H1 (cell line): ENCODE data around the gene SMARCA5. TPM values are rescaled to one million over a fixed set of nuclear protein-coding genes. Genes with fewer than 3 reads are reported as not detected.
A peak's percentile ranks its signal among the peaks of the same experiment; 100 is the strongest.

ENCODE experiments used
- CTCF ChIA-PET: fragments of 300-600 bp; sonication (Branson Sonifier 250); formaldehyde crosslinking; loops from one replicate; lab custom pipeline; 2021; ENCODE audit not compliant: partially characterized antibody; lab: Charles Lee
- POLR2A ChIA-PET: fragments of 300-600 bp; sonication (Branson Sonifier 250); formaldehyde crosslinking; loops from one replicate; lab custom pipeline; 2021; ENCODE audit warnings: inconsistent platforms; ENCODE audit not compliant: partially characterized antibody; lab: Charles Lee
- DNase-seq, 2 experiments: peaks; one replicate each; pipeline versions ENCODE4 v3.0.0 to v3.0.0-alpha.2; 2010 to 2022; ENCODE audit warnings: low spot score in 2 of 2, low read depth in 1 of 2, mixed read lengths in 1 of 2
- FAIRE-seq: peaks from 2 replicates; lab custom pipeline; 2011; peaks lifted over from hg19 to GRCh38; lab: Jason Lieb, UNC
- H2AFZ ChIP-seq: 2 replicates; pipeline ENCODE4 v1.8.1; 2012; ENCODE audit warnings: low read length, inconsistent platforms
- H2AK5ac ChIP-seq: 2 replicates; pipeline ENCODE4 v1.6.1; 2013; ENCODE audit warnings: low read depth, low read length
- H2BK120ac ChIP-seq: replicated peaks from 2 replicates; pipeline ENCODE3; 2013; ENCODE audit warnings: low read depth, low read length, inconsistent platforms
- H2BK12ac ChIP-seq: 2 replicates; pipeline ENCODE4 v1.6.1; 2013; ENCODE audit warnings: low read depth, low read length
- H2BK15ac ChIP-seq: 2 replicates; pipeline ENCODE4 v1.6.1; 2013; ENCODE audit warnings: low read length
- H2BK20ac ChIP-seq: 2 replicates; pipeline ENCODE4 v1.6.1; 2013; ENCODE audit warnings: low read length
- H2BK5ac ChIP-seq: 2 replicates; pipeline ENCODE4 v1.6.1; 2013; ENCODE audit warnings: low read depth, low read length
- H3K14ac ChIP-seq: 2 replicates; pipeline ENCODE4 v1.6.1; 2013; ENCODE audit warnings: inconsistent platforms; ENCODE audit not compliant: insufficient read length
- H3K18ac ChIP-seq: 2 replicates; pipeline ENCODE4 v1.6.1; 2013; ENCODE audit warnings: low read length; ENCODE audit errors: extremely low read depth
- H3K23ac ChIP-seq: 2 replicates; pipeline ENCODE4 v1.6.1; 2013; ENCODE audit warnings: inconsistent platforms; ENCODE audit not compliant: insufficient read length
- H3K23me2 ChIP-seq: 2 replicates; pipeline ENCODE4 v1.6.1; 2013; ENCODE audit warnings: low read depth, low read length
- H3K27ac ChIP-seq: 2 replicates; pipeline ENCODE4 v1.6.1; 2011; ENCODE audit warnings: low read depth, low read length, inconsistent platforms
- H3K27me3 ChIP-seq, 4 experiments: replicated peaks in 1 of 4; 1 replicate in 1 of 4; 2 replicates in 3 of 4; pipeline versions ENCODE4 v1.6.1 to v1.8.1; 2011 to 2013; ENCODE audit warnings: low read length in 3 of 4, mild to moderate bottlenecking in 3 of 4, inconsistent platforms in 2 of 4, mixed read lengths in 2 of 4, moderate library complexity in 1 of 4; ENCODE audit not compliant: control insufficient read depth in 3 of 4, insufficient read depth in 3 of 4; ENCODE audit errors: extremely low read depth in 1 of 4
- H3K36me3 ChIP-seq, 4 experiments: 2 replicates each; pipeline versions ENCODE4 v1.6.1 to v1.8.1; 2011 to 2013; ENCODE audit warnings: mild to moderate bottlenecking in 4 of 4, low read length in 3 of 4, moderate library complexity in 2 of 4, control low read depth in 1 of 4, inconsistent platforms in 1 of 4; ENCODE audit not compliant: insufficient read depth in 4 of 4, control insufficient read depth in 2 of 4
- H3K4ac ChIP-seq: replicated peaks from 2 replicates; pipeline ENCODE3; 2013; ENCODE audit warnings: low read length, low read depth, mixed read lengths, inconsistent platforms; ENCODE audit not compliant: insufficient read length
- H3K4me1 ChIP-seq, 4 experiments: replicated peaks in 1 of 4; 1 replicate in 1 of 4; 2 replicates in 3 of 4; pipeline versions ENCODE4 v1.6.1 to v1.8.1; 2011 to 2013; ENCODE audit warnings: low read length in 3 of 4, inconsistent platforms in 2 of 4, mixed read lengths in 1 of 4; ENCODE audit not compliant: insufficient read depth in 4 of 4, control insufficient read depth in 3 of 4
- H3K4me2 ChIP-seq, 2 experiments: 2 replicates each; pipeline versions ENCODE4 v1.6.1 to v1.8.1; 2011 to 2013; ENCODE audit warnings: low read depth in 2 of 2, low read length in 2 of 2, control low read depth in 1 of 2, inconsistent platforms in 1 of 2, mild to moderate bottlenecking in 1 of 2; ENCODE audit not compliant: insufficient read depth in 1 of 2
- H3K4me3 ChIP-seq, 4 experiments: fragments of 200-600, 300-600 bp in 1 of 4; sonication (generic), shearing (Covaris generic), sonication (Bioruptor Twin) in 1 of 4; 2 replicates each; pipeline versions ENCODE4 v1.5.1 to v1.8.1; 2011 to 2016; ENCODE audit warnings: low read length in 4 of 4, low read depth in 3 of 4, control low read depth in 2 of 4, inconsistent platforms in 2 of 4, mild to moderate bottlenecking in 2 of 4, mixed read lengths in 1 of 4, moderate library complexity in 1 of 4; ENCODE audit not compliant: insufficient read depth in 2 of 4; ENCODE audit errors: extremely low read depth in 1 of 4
- H3K56ac ChIP-seq: replicated peaks from 2 replicates; pipeline ENCODE3; 2013; ENCODE audit warnings: low read depth, mild to moderate bottlenecking, mixed read lengths, low read length, inconsistent platforms; ENCODE audit not compliant: insufficient read length
- H3K79me1 ChIP-seq: 2 replicates; pipeline ENCODE4 v1.6.1; 2013; ENCODE audit warnings: low read depth, low read length, control low read depth
- H3K79me2 ChIP-seq, 2 experiments: 2 replicates each; pipeline versions ENCODE4 v1.6.1 to v1.8.1; 2012 to 2013; ENCODE audit warnings: low read length in 2 of 2, mild to moderate bottlenecking in 2 of 2, inconsistent platforms in 1 of 2; ENCODE audit not compliant: insufficient read depth in 2 of 2, control insufficient read depth in 1 of 2
- H3K9ac ChIP-seq, 4 experiments: replicated peaks in 1 of 4; 1 replicate in 1 of 4; 2 replicates in 3 of 4; pipeline versions ENCODE4 v1.6.1 to v1.8.1; 2011 to 2013; ENCODE audit warnings: low read depth in 3 of 4, low read length in 3 of 4, control low read depth in 2 of 4, mild to moderate bottlenecking in 2 of 4, moderate library complexity in 2 of 4, inconsistent platforms in 1 of 4; ENCODE audit errors: extremely low read depth in 1 of 4
- H3K9me3 ChIP-seq, 2 experiments: 2 replicates each; pipeline versions ENCODE4 v1.6.1 to v1.8.1; 2012 to 2013; ENCODE audit warnings: mild to moderate bottlenecking in 2 of 2, moderate library complexity in 2 of 2, control low read depth in 1 of 2, inconsistent platforms in 1 of 2, low read depth in 1 of 2, low read length in 1 of 2, mixed read lengths in 1 of 2; ENCODE audit not compliant: insufficient read depth in 2 of 2
- H4K20me1 ChIP-seq, 2 experiments: replicated peaks in 1 of 2; 2 replicates each; pipeline versions ENCODE3 to v1.8.1; 2011 to 2013; ENCODE audit warnings: inconsistent platforms in 2 of 2, low read length in 2 of 2, mild to moderate bottlenecking in 1 of 2; ENCODE audit not compliant: insufficient read depth in 2 of 2, control insufficient read depth in 1 of 2
- H4K5ac ChIP-seq: 2 replicates; pipeline ENCODE4 v1.6.1; 2013; ENCODE audit warnings: low read length, low read depth, mixed read lengths, inconsistent platforms; ENCODE audit not compliant: insufficient read length
- H4K8ac ChIP-seq: 2 replicates; pipeline ENCODE4 v1.8.0; 2013; ENCODE audit warnings: mild to moderate bottlenecking, moderate library complexity, low read length, inconsistent platforms; ENCODE audit not compliant: insufficient read depth; ENCODE audit errors: extremely low read depth
- H4K91ac ChIP-seq: replicated peaks from 2 replicates; pipeline ENCODE3; 2013; ENCODE audit warnings: low read length, mixed read lengths, inconsistent platforms; ENCODE audit not compliant: insufficient read length
- ASH2L ChIP-seq: fragments of 200-600, 300-600 bp; sonication (generic); IDR thresholded peaks from one replicate; pipeline ENCODE4 v1.7.1; 2017; ENCODE audit warnings: low read length
- ATF2 ChIP-seq: IDR thresholded peaks from 2 replicates; pipeline ENCODE4 v1.6.1; 2012; ENCODE audit warnings: low read length, inconsistent platforms
- CBX5 ChIP-seq: fragments of 300-800, 300-1000 bp; sonication (generic); IDR thresholded peaks from 2 replicates; pipeline ENCODE4 v1.7.1; 2016; ENCODE audit warnings: antibody characterized with exemption, low read length, low read depth
- CHD1 ChIP-seq: IDR thresholded peaks from 2 replicates; pipeline ENCODE4 v1.6.1; 2012; ENCODE audit warnings: low read depth, low read length, improper control_type of control experiment
- FOSL1 ChIP-seq: IDR thresholded peaks from 2 replicates; pipeline ENCODE4 v1.6.1; 2011; ENCODE audit warnings: mild to moderate bottlenecking, low read depth, low read length, moderate library complexity; ENCODE audit not compliant: insufficient read depth
- GTF2F1 ChIP-seq: IDR thresholded peaks from 2 replicates; pipeline ENCODE4 v1.6.1; 2012; ENCODE audit warnings: low read depth, low read length, improper control_type of control experiment, borderline replicate concordance
- HDAC6 ChIP-seq: IDR thresholded peaks from one replicate; pipeline ENCODE4 v1.7.1; 2012; ENCODE audit warnings: low read depth, mild to moderate bottlenecking, inconsistent platforms, low read length, moderate library complexity
- JUND ChIP-seq: IDR thresholded peaks from 2 replicates; pipeline ENCODE4 v1.6.1; 2011; ENCODE audit warnings: mild to moderate bottlenecking, improper control_type of control experiment, low read length
- KDM4A ChIP-seq: IDR thresholded peaks from one replicate; pipeline ENCODE4 v1.7.1; 2012; ENCODE audit warnings: low read depth, mild to moderate bottlenecking, moderate library complexity, low read length, inconsistent platforms; ENCODE audit not compliant: severe bottlenecking
- PHF8 ChIP-seq: fragments of 200-600 bp; sonication (generic); conservative IDR thresholded peaks from 2 replicates; pipeline ENCODE4 v1.7.1; 2012; ENCODE audit warnings: low read depth, mild to moderate bottlenecking, inconsistent platforms, low read length, moderate library complexity
- SIRT6 ChIP-seq: IDR thresholded peaks from one replicate; pipeline ENCODE4 v1.7.1; 2012; ENCODE audit warnings: low read length, inconsistent platforms
- SIX5 ChIP-seq: IDR thresholded peaks from 2 replicates; pipeline ENCODE4 v1.6.1; 2011; ENCODE audit warnings: mild to moderate bottlenecking, low read depth, low read length
- SP4 ChIP-seq: IDR thresholded peaks from 2 replicates; pipeline ENCODE4 v1.6.1; 2012; ENCODE audit warnings: low read length, inconsistent platforms
- TAF1 ChIP-seq: IDR thresholded peaks from 2 replicates; pipeline ENCODE4 v1.6.1; 2011; ENCODE audit warnings: mild to moderate bottlenecking, low read depth, low read length
- TAF7 ChIP-seq: optimal IDR thresholded peaks from 2 replicates; pipeline ENCODE3; 2011; ENCODE audit warnings: low read depth, mild to moderate bottlenecking, inconsistent platforms, low read length, moderate library complexity, borderline replicate concordance
- polyA plus RNA-seq, 7 experiments: library from polyadenylated mRNA; depleted of rRNA in 3 of 7; stranded (reverse) in 5 of 7; unstranded in 2 of 7; fragments of >200 nt in 5 of 7; fragments of 200-250 nt in 2 of 7; gene quantifications; 1 replicate in 5 of 7; 2 replicates in 1 of 7; 4 replicates in 1 of 7; pipeline versions ENCODE4 v1.2.1 to v1.2.3, GENCODE V29; 2011 to 2013; ENCODE audit warnings: missing spikeins in 2 of 7, mixed read lengths in 2 of 7
- total RNA-seq: library from RNA; stranded (reverse); fragmentation: NEBNext Ultra II Directional; extraction: Animal tissue kit (Norgen Biotek cat#: 25700); gene quantifications from 2 replicates; pipeline ENCODE4 v1.2.1, GENCODE V29; 2021

Gene SMARCA5
- total and polyA plus RNA-seq, 2 of the 8 experiments (the other 6 are each of a cell fraction or from before 2014, with no cell fraction given), result 13.9 to 112 TPM

- Histone ChIP-seq H4K8ac (no peak overlapping the region), H3K23ac (no peak overlapping the region), H3K36me3 (peaks cover 0 to 40% (median 15%) of the 10 kb centered on the region in 4 experiments; a peak in 6 of 8 replicates), H2BK120ac (no peak overlapping the region), H3K9ac (no peak overlapping the region), H4K91ac (no peak overlapping the region), H2BK5ac (no peak overlapping the region), H3K18ac (no peak overlapping the region), H3K4me3 (peak overlapping the region in 2 of 4 experiments; percentile 4 to 98; a peak in 3 of 8 replicates), H3K9me3 (no peaks in the 10 kb centered on the region), H3K4ac (no peak overlapping the region), H3K4me2 (peak overlapping the region; percentile 19 to 68; a peak in 3 of 4 replicates), H3K14ac (no peak overlapping the region), H2BK12ac (no peak overlapping the region), H3K4me1 (peaks cover 0 to 3% (median 0%) of the 10 kb centered on the region in 4 experiments; a peak in 2 of 7 replicates), H3K56ac (no peak overlapping the region), H2BK20ac (no peak overlapping the region), H2BK15ac (no peak overlapping the region), H3K23me2 (no peaks in the 10 kb centered on the region), H3K79me2 (peaks cover 23 to 72% of the 10 kb centered on the region in 2 experiments), H3K27ac (no peak overlapping the region), H2AK5ac (no peak overlapping the region), H4K20me1 (peaks cover 14 to 18% of the 10 kb centered on the region in 2 experiments), H3K79me1 (no peaks in the 10 kb centered on the region), H4K5ac (no peak overlapping the region), H2AFZ (no peak overlapping the region), H3K27me3 (no peaks in the 10 kb centered on the region)
- DNase-seq, result no peak
- ChIA-PET CTCF (no interaction called here), POLR2A (interaction anchor here (0.6 kb wide), 1 partner anchor 10 kb away, joined by 3 read pairs; no protein-coding TSS in a partner anchor)
- FAIRE-seq, result no peak
- TF ChIP-seq JUND, result no peak
- no peak for TF ChIP-seq CHD1
- no peak for TF ChIP-seq HDAC6
- TF ChIP-seq TAF7, result no peak
- TF ChIP-seq SIRT6, result no peak
- TF ChIP-seq FOSL1, result no peak
- TF ChIP-seq KDM4A, result no peak
- TF ChIP-seq PHF8, result no peak
- no peak for TF ChIP-seq CBX5
- no peak for TF ChIP-seq SIX5
- no peak for TF ChIP-seq ASH2L
- TF ChIP-seq TAF1, result no peak
- TF ChIP-seq GTF2F1, result no peak
- no peak for TF ChIP-seq SP4
- no peak for TF ChIP-seq ATF2
Measured at GRCh38 chr4:143515905-143516304, 2.4 kb downstream of the SMARCA5 start.
